Activated naive CD8-positive, alpha-beta T cell (primary cell): ENCODE data around the gene BCLAF1.

ENCODE experiments used
- H3K27ac Mint-ChIP-seq: one replicate; pipeline ENCODE4 v1.8.0; 2021; ENCODE audit warnings: mixed read lengths
- H3K27me3 Mint-ChIP-seq: one replicate; pipeline ENCODE4 v1.8.0; 2021; ENCODE audit warnings: mixed read lengths
- H3K36me3 Mint-ChIP-seq: one replicate; pipeline ENCODE4 v1.8.0; 2021; ENCODE audit warnings: mixed read lengths
- H3K4me1 Mint-ChIP-seq: one replicate; pipeline ENCODE4 v1.8.0; 2021; ENCODE audit warnings: low read depth, mixed read lengths
- H3K4me3 Mint-ChIP-seq: one replicate; pipeline ENCODE4 v1.8.0; 2021; ENCODE audit warnings: mild to moderate bottlenecking, mixed read lengths
- H3K9me3 Mint-ChIP-seq: one replicate; pipeline ENCODE4 v1.8.0; 2021; ENCODE audit warnings: low read depth, mixed read lengths

BCLAF1 gene

GRCh38 chr6:136210398-136211165 lies 79.1 kb downstream of the BCLAF1 start:
- no peak overlapping the region for H3K27ac Mint-ChIP-seq
- H3K27me3 Mint-ChIP-seq, result no peaks in the 10 kb centered on the region
- no peaks in the 10 kb centered on the region for H3K9me3 Mint-ChIP-seq
- no peak overlapping the region for H3K4me3 Mint-ChIP-seq
- H3K36me3 Mint-ChIP-seq, result peaks cover 2% of the 10 kb centered on the region
- no peaks in the 10 kb centered on the region for H3K4me1 Mint-ChIP-seq

GRCh38 chr6:136209496-136209895 lies 80.2 kb downstream of the BCLAF1 start:
- Mint-ChIP-seq H3K27me3 (no peaks in the 10 kb centered on the region), H3K27ac (no peak overlapping the region), H3K4me3 (no peak overlapping the region), H3K36me3 (peaks cover 2% of the 10 kb centered on the region), H3K9me3 (no peaks in the 10 kb centered on the region), H3K4me1 (no peaks in the 10 kb centered on the region)

- peaks cover 2% of the 10 kb centered on the region for H3K36me3 Mint-ChIP-seq
- no peak overlapping the region for H3K27ac Mint-ChIP-seq
- no peak overlapping the region for H3K4me3 Mint-ChIP-seq
- no peaks in the 10 kb centered on the region for H3K27me3 Mint-ChIP-seq
- no peaks in the 10 kb centered on the region for H3K4me1 Mint-ChIP-seq
- no peaks in the 10 kb centered on the region for H3K9me3 Mint-ChIP-seq
Observed at GRCh38 chr6:136208783-136209182, 80.9 kb downstream of the BCLAF1 start.
